ENCODE data around the gene WBP1L. TPM values are rescaled to one million over a fixed set of nuclear protein-coding genes. Genes with fewer than 3 reads are reported as not detected.

The WBP1L gene
- polyA plus RNA-seq, 3 donors, result 24.8 to 43.0 (median 38.3) TPM

DNA sequence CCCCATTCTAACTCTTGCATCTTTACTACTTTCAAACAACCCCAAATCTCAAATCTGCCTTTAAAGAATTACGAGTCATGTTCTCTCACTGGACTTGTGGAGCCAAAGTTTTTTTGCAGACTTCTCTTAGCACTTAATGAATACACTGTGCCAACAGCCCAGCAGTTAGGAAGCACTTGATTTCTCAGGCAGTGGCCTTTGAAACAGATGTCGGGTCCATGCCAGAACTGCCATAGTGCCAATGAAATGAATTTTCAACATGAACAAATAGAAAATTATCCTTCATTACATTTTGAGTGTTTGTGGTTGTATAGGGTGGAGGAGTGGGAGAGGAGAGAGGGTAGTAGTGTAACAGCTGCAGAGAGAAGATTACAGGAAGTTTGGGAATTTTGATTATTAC lies 116.2 kb downstream of the WBP1L start:
- intact Hi-C loops (cut with micrococcal nuclease), result no loop called here
- TF ChIP-seq, protein P1, sequence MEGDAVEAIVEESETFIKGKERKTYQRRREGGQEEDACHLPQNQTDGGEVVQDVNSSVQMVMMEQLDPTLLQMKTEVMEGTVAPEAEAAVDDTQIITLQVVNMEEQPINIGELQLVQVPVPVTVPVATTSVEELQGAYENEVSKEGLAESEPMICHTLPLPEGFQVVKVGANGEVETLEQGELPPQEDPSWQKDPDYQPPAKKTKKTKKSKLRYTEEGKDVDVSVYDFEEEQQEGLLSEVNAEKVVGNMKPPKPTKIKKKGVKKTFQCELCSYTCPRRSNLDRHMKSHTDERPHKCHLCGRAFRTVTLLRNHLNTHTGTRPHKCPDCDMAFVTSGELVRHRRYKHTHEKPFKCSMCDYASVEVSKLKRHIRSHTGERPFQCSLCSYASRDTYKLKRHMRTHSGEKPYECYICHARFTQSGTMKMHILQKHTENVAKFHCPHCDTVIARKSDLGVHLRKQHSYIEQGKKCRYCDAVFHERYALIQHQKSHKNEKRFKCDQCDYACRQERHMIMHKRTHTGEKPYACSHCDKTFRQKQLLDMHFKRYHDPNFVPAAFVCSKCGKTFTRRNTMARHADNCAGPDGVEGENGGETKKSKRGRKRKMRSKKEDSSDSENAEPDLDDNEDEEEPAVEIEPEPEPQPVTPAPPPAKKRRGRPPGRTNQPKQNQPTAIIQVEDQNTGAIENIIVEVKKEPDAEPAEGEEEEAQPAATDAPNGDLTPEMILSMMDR (IDR thresholded peaks at IDR 0.05), result no peak
- no peak overlapping the region for H3K4me3 Mint-ChIP-seq
- no peak overlapping the region for H3K27ac Mint-ChIP-seq
- H3K9me3 Mint-ChIP-seq, result no peaks in the 10 kb centered on the region
- Histone ChIP-seq H3K9me3 (replicated peaks in 1 of 2; ENCODE audit: control insufficient read depth in 1 of 2, insufficient read depth in 1 of 2, low read length in 2 of 2) (no peaks in the 10 kb centered on the region), H3K27ac (ENCODE audit: low read depth in 1 of 2, low read length in 2 of 2) (no peak overlapping the region), H3K79me2 (ENCODE audit: insufficient read depth, low read length) (peaks cover 33% of the 10 kb centered on the region), H3K4me1 (ENCODE audit: control insufficient read depth in 1 of 2, insufficient read depth in 2 of 2, low read length in 2 of 2) (peaks cover 0 to 10% of the 10 kb centered on the region in 2 donors), H3K4me2 (replicated peaks; ENCODE audit: extremely low read depth, low read length, poor library complexity, severe bottlenecking) (no peak overlapping the region), H3K36me3 (replicated peaks in 1 of 2; ENCODE audit: control insufficient read depth in 1 of 2, insufficient read depth in 2 of 2, low read length in 2 of 2) (peaks cover 20 to 48% of the 10 kb centered on the region in 2 donors), H4K20me1 (ENCODE audit: insufficient read depth, low read length) (peaks cover 55% of the 10 kb centered on the region), H3K27me3 (ENCODE audit: control insufficient read depth in 2 of 2, insufficient read depth in 2 of 2, low read length in 2 of 2) (no peaks in the 10 kb centered on the region), H3K4me3 (replicated peaks in 1 of 3; ENCODE audit: low read depth in 2 of 3, low read length in 3 of 3) (no peak overlapping the region), H3K9ac (ENCODE audit: insufficient read depth, low read length, poor library complexity, severe bottlenecking) (no peak overlapping the region), H2AFZ (ENCODE audit: insufficient read depth, low read depth, low read length, poor library complexity, severe bottlenecking) (no peak overlapping the region)
- WGBS (ENCODE audit: insufficient coverage), result 100% methylated on average over 1 of the region's 2 CpGs
- H3K36me3 Mint-ChIP-seq, result peaks cover 42 to 53% of the 10 kb centered on the region in 2 donors
- no peaks in the 10 kb centered on the region for H3K27me3 Mint-ChIP-seq (ENCODE audit: low read depth in 3 of 3)
- peaks cover 12% of the 10 kb centered on the region for H3K4me1 Mint-ChIP-seq
- no peak for DNase-seq

DNA sequence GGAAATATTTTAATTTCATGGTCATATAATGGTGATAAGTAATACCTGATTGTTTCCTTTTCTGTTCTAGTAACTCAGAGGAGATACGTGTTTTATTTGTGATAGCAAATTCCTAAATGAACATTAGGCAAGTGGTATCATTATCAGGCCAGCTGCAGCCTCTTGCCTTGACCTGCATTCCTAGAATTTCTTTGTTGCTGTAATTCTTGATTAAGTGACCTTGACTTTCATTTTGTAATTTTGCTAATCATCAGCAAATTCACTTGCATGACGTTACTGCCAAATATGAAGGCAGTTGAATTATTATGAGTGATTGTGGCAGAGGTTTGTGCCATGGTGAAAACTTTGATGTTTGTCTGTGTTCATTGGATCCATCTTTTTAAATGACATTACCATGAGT lies 119.9 kb downstream of the WBP1L start:
- Mint-ChIP-seq H3K27ac (no peak overlapping the region), H3K4me3 (no peak overlapping the region), H3K27me3 (ENCODE audit: low read depth in 3 of 3) (peaks cover 4 to 8% (median 6%) of the 10 kb centered on the region in 3 donors), H3K4me1 (no peaks in the 10 kb centered on the region), H3K9me3 (no peaks in the 10 kb centered on the region), H3K36me3 (peaks cover 47 to 76% of the 10 kb centered on the region in 2 donors)
- no peak overlapping the region for H3K27ac ChIP-seq (ENCODE audit: low read depth in 1 of 2, low read length in 2 of 2)
- no peaks in the 10 kb centered on the region for H3K9me3 ChIP-seq (replicated peaks in 1 of 2; ENCODE audit: control insufficient read depth in 1 of 2, insufficient read depth in 1 of 2, low read length in 2 of 2)
- peaks cover 6 to 9% of the 10 kb centered on the region in 2 donors for H3K27me3 ChIP-seq (ENCODE audit: control insufficient read depth in 2 of 2, insufficient read depth in 2 of 2, low read length in 2 of 2)
- H3K4me2 ChIP-seq (replicated peaks; ENCODE audit: extremely low read depth, low read length, poor library complexity, severe bottlenecking), result no peak overlapping the region
- no peak for DNase-seq
- WGBS (ENCODE audit: insufficient coverage), result no CpG with 5 or more reads among the region's 2 CpGs
- H3K9ac ChIP-seq (ENCODE audit: insufficient read depth, low read length, poor library complexity, severe bottlenecking), result no peak overlapping the region
- H3K4me1 ChIP-seq (ENCODE audit: control insufficient read depth in 1 of 2, insufficient read depth in 2 of 2, low read length in 2 of 2), result no peaks in the 10 kb centered on the region
- TF ChIP-seq, protein P1 (IDR thresholded peaks at IDR 0.05), result no peak
- H4K20me1 ChIP-seq (ENCODE audit: insufficient read depth, low read length), result peaks cover 21% of the 10 kb centered on the region
- peaks cover 23 to 48% of the 10 kb centered on the region in 2 donors for H3K36me3 ChIP-seq (replicated peaks in 1 of 2; ENCODE audit: control insufficient read depth in 1 of 2, insufficient read depth in 2 of 2, low read length in 2 of 2)
- H3K79me2 ChIP-seq (ENCODE audit: insufficient read depth, low read length), result peaks cover 2% of the 10 kb centered on the region
- H3K4me3 ChIP-seq (replicated peaks in 1 of 3; ENCODE audit: low read depth in 2 of 3, low read length in 3 of 3), result no peak overlapping the region
- H2AFZ ChIP-seq (ENCODE audit: insufficient read depth, low read depth, low read length, poor library complexity, severe bottlenecking), result no peak overlapping the region
- intact Hi-C loops (cut with micrococcal nuclease), result no loop called here

Measured in CD14-positive monocyte (primary cell).